Thymus (tissue), 11 donors: Measurements from ENCODE around the gene STRIP2. TPM values are rescaled to one million over a fixed set of nuclear protein-coding genes. Genes with fewer than 3 reads are reported as not detected.

Experiments used
- DNase-seq, 9 donors: peaks; one replicate each; pipeline ENCODE4 v3.0.0-alpha.2; 2013; ENCODE audit warnings: low spot score in 9 of 9, low read depth in 6 of 9, missing footprints in 1 of 9
- H3K27ac ChIP-seq, 2 donors: one replicate each; pipeline ENCODE4 v1.5.1; 2013; ENCODE audit warnings: control low read depth in 1 of 2, low read depth in 1 of 2, low read length in 1 of 2, mild to moderate bottlenecking in 1 of 2, moderate library complexity in 1 of 2
- H3K27me3 ChIP-seq, 2 donors: one replicate each; pipeline ENCODE4 v1.5.1; 2013; ENCODE audit warnings: low read length in 1 of 2; ENCODE audit not compliant: control insufficient read depth in 2 of 2, insufficient read depth in 1 of 2
- H3K36me3 ChIP-seq, 2 donors: one replicate each; pipeline ENCODE4 v1.5.1; 2013; ENCODE audit warnings: low read length in 1 of 2, mild to moderate bottlenecking in 1 of 2, moderate library complexity in 1 of 2; ENCODE audit not compliant: control insufficient read depth in 2 of 2, insufficient read depth in 2 of 2
- H3K4me1 ChIP-seq, 2 donors: one replicate each; pipeline ENCODE4 v1.5.1; 2013; ENCODE audit warnings: low read length in 2 of 2; ENCODE audit not compliant: control insufficient read depth in 2 of 2, insufficient read depth in 2 of 2
- H3K4me3 ChIP-seq, 2 donors: one replicate each; pipeline ENCODE4 v1.5.1; 2013; ENCODE audit warnings: low read length in 2 of 2, control low read depth in 1 of 2, mild to moderate bottlenecking in 1 of 2
- H3K9me3 ChIP-seq, 2 donors: one replicate each; pipeline ENCODE4 v1.5.1; 2013; ENCODE audit warnings: low read length in 1 of 2, mild to moderate bottlenecking in 1 of 2; ENCODE audit not compliant: control insufficient read depth in 2 of 2, insufficient read depth in 1 of 2
- WGBS: extraction: QIAGEN DNeasy Blood & Tissue Kit; methylation state at CpG from one replicate; pipeline ENCODE4 v1.1.7; 2013; 5-methylcytosine and 5-hydroxymethylcytosine counted together
- polyA plus RNA-seq: library from polyadenylated mRNA; stranded (reverse); fragments of 200-250 nt; gene quantifications from one replicate; pipeline ENCODE4 v1.2.3, GENCODE V29; 2013
- total RNA-seq: library from RNA; stranded (reverse); fragments of 120-200 nt; gene quantifications from one replicate; pipeline ENCODE4 v1.2.4, GENCODE V29; 2013
- donor health status: healthy.

The STRIP2 gene
- total and polyA plus RNA-seq, 2 donors: 1.4 to 1.9 TPM

DNA sequence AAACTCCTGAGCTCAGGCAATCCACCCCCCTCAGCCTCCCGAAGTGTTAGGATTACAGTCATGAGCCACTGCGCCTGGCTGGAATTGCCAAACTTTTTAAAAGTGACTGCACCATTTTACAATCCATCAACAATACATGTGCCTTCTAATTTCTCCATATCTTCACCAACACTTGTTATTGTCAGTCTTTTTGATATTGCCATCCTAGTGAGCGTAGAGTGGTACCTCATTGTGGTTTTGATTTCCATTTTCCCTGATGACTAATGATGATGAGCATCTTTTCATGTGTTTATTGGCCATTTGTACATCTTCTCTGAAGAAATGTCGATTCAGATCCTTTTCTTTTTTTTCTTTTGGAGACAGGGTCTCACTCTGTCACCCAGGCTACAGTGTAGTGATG lies 21.7 kb upstream of the STRIP2 start:
- 97% methylated on average over 4 of the region's 4 CpGs for WGBS

GRCh38 chr7:129417073-129417472 lies 17.2 kb upstream of the STRIP2 start:
- H3K36me3 ChIP-seq: peaks cover 0 to 4% of the 10 kb centered on the region in 2 donors
- DNase-seq: no peak

More for the DNA sequence above, 21.7 kb upstream of the STRIP2 start:
- DNase-seq: no peak
- H3K4me3 ChIP-seq: no peak overlapping the region
- no peaks in the 10 kb centered on the region for H3K4me1 ChIP-seq
- no peaks in the 10 kb centered on the region for H3K27me3 ChIP-seq
- H3K27ac ChIP-seq: no peak overlapping the region
- H3K9me3 ChIP-seq: peaks cover 0 to 6% of the 10 kb centered on the region in 2 donors
- H3K36me3 ChIP-seq: peaks cover 0 to 8% of the 10 kb centered on the region in 2 donors

DNA sequence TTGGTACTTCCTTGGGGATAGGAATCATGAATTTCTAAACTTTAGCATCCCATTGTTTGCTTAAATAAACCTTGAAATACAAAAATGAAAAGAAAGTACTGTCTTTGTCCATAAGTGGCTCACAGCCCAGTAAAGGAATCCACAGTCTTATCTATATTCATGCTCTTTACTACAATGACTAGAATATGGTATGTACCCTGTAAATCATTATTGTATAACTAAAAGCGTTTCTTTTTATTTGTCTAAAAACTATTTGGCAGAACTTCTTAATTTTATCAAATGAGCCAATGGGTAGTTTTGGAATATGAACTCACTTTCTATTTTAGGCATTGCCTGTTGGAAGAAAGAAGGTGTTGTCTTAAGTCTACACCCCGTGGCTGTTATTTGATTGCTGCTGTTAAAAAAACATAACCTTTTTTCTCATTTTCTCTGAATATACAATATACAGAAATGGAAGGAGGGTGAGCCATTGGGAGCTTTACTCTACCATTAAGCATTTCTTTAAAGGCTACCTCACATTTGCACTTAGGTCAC lies 12.4 kb upstream of the STRIP2 start:
- H3K27me3 ChIP-seq: no peaks in the 10 kb centered on the region
- H3K4me3 ChIP-seq: no peak overlapping the region
- peaks cover 0 to 4% of the 10 kb centered on the region in 2 donors for H3K4me1 ChIP-seq
- H3K9me3 ChIP-seq: no peaks in the 10 kb centered on the region
- H3K27ac ChIP-seq: no peak overlapping the region
- H3K36me3 ChIP-seq: peaks cover 0 to 7% of the 10 kb centered on the region in 2 donors
- no peak for DNase-seq
- WGBS: 95% methylated on average over 2 of the region's 2 CpGs

More at GRCh38 chr7:129417073-129417472, 17.2 kb upstream of the STRIP2 start:
- H3K4me3 ChIP-seq: no peak overlapping the region
- no peaks in the 10 kb centered on the region for H3K27me3 ChIP-seq
- no peaks in the 10 kb centered on the region for H3K4me1 ChIP-seq
- no peak overlapping the region for H3K27ac ChIP-seq
- H3K9me3 ChIP-seq: peaks cover 0 to 3% of the 10 kb centered on the region in 2 donors
- WGBS: 98% methylated on average over 5 of the region's 5 CpGs

DNA sequence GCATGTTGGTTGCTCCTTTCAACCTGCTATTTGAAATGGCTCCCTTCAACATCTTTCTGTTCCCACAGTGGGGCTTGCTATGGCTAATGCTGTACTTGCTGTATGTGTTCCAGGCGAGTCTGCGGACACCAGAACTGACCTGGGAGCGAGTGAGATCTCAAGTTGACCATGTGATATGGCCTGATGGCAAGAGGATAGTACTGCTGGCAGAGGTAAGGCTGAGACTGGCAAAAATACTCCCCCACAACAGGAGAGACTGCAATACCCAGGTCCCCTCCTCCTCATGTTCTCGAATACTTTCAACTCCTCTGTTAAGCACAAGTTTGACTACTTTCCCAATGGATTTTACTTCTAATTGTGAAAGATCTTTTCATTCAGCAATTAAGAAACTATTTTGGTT lies 11.5 kb upstream of the STRIP2 start:
- H3K9me3 ChIP-seq: no peaks in the 10 kb centered on the region
- no peak overlapping the region for H3K27ac ChIP-seq
- 98% methylated on average over 4 of the region's 4 CpGs for WGBS
- H3K4me3 ChIP-seq: no peak overlapping the region
- H3K27me3 ChIP-seq: no peaks in the 10 kb centered on the region
- no peak for DNase-seq
- H3K4me1 ChIP-seq: peaks cover 0 to 4% of the 10 kb centered on the region in 2 donors
- peaks cover 0 to 7% of the 10 kb centered on the region in 2 donors for H3K36me3 ChIP-seq

- WGBS: 100% methylated on average over 2 of the region's 2 CpGs
- H3K36me3 ChIP-seq: peaks cover 0 to 7% of the 10 kb centered on the region in 2 donors
Observed at GRCh38 chr7:129423700-129424410, 10.4 kb upstream of the STRIP2 start.

GRCh38 chr7:129426482-129426881 lies 7.8 kb upstream of the STRIP2 start:
- no peak for DNase-seq
- Histone ChIP-seq H3K9me3 (no peaks in the 10 kb centered on the region), H3K4me1 (peaks cover 0 to 4% of the 10 kb centered on the region in 2 donors), H3K27ac (no peak overlapping the region), H3K36me3 (peaks cover 0 to 7% of the 10 kb centered on the region in 2 donors), H3K4me3 (no peak overlapping the region), H3K27me3 (no peaks in the 10 kb centered on the region)

More at GRCh38 chr7:129423700-129424410, 10.4 kb upstream of the STRIP2 start:
- Histone ChIP-seq H3K9me3 (no peaks in the 10 kb centered on the region), H3K4me1 (peaks cover 0 to 4% of the 10 kb centered on the region in 2 donors), H3K27me3 (no peaks in the 10 kb centered on the region), H3K27ac (no peak overlapping the region), H3K4me3 (no peak overlapping the region)
- DNase-seq: no peak

DNA sequence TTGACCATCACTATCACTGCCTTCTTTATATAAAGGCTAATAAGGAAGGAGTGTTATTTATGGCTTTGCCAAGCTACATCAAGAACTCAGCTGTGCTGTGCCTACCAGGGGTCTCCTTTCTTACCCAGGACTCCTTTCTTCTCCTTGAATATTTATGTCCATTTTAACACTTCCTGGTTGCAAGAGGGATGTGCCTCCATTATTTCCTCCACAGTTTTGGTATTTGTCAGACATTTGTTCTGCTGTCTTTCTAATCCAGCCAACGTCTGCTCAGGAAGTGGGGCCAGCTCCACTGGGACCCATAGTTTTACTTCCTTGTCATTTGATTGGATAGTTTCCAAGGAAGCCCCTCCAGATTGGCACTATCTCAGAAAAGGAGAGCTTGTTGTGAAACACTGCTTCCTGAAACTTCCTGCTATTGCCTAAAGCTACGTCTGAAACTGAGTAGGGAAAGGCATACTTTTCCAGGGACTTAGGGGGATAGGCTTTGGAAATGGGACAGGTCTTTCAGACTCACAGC lies 6.6 kb upstream of the STRIP2 start:
- DNase-seq: no peak
- H3K36me3 ChIP-seq: peaks cover 0 to 7% of the 10 kb centered on the region in 2 donors

DNA sequence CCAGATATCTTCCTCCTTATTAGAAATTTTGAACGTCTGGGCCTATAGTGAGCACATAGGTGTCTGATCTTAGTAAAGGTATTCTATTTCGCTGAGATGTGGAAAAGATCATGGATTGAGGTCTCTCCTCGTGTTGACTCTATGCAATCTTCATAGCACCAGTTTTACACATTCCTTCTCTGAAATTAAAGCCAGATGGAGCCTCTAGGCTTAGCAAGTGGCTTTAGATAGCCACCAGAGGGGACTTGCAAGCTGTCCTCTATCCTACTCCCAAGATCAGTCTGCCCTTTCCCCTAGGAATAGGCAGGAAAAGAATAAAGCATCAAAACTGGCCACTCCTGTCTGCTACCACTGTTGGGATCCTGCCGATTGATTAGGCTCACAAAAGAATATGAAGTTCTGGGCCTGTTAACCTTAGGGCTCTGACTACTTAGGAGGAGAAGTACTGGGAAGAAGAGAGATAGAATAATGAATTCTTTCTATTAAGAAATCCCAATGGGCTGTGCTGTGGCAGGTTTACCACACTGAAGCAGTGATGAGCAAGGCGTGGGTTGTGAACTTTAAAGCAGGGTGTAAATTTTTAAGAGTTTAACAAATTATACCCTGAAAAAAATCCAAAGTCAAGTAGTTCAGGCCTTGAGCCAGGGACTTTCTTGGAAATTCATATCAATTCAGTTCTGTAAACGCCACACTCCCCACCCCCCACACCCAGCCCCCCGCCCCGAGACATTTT lies 2.2 kb upstream of the STRIP2 start:
- Histone ChIP-seq H3K27ac (no peak overlapping the region), H3K9me3 (no peaks in the 10 kb centered on the region), H3K27me3 (peaks cover 13 to 40% of the 10 kb centered on the region in 2 donors), H3K4me1 (peaks cover 7 to 16% of the 10 kb centered on the region in 2 donors), H3K36me3 (no peaks in the 10 kb centered on the region), H3K4me3 (no peak overlapping the region)
- no peak for DNase-seq
- WGBS: 93% methylated on average over 8 of the region's 8 CpGs

More for the DNA sequence above, 6.6 kb upstream of the STRIP2 start:
- Histone ChIP-seq H3K27me3 (peaks cover 0 to 4% of the 10 kb centered on the region in 2 donors), H3K27ac (no peak overlapping the region), H3K4me3 (no peak overlapping the region), H3K4me1 (peaks cover 0 to 4% of the 10 kb centered on the region in 2 donors), H3K9me3 (no peaks in the 10 kb centered on the region)
- 94% methylated on average over 2 of the region's 2 CpGs for WGBS
